IMR-90 (cell line): Measurements from ENCODE around the gene NPAS3.

Experiments used
- FOS ChIP-seq: fragments of 150-350 bp; IDR thresholded peaks from 2 replicates; pipeline ENCODE4 v1.6.1; 2016; ENCODE audit warnings: low read depth, low read length
- POLR2A ChIP-seq: IDR thresholded peaks from 2 replicates; pipeline ENCODE4 v1.6.1; 2012; ENCODE audit warnings: mild to moderate bottlenecking, low read depth, low read length
- TF ChIP-seq, protein P1 (sequence below): conservative IDR thresholded peaks from 2 replicates; pipeline ENCODE4 v1.5.1; 2012; ENCODE audit warnings: mild to moderate bottlenecking, low read depth, low read length, improper control_type of control experiment

- TF ChIP-seq, protein P1, sequence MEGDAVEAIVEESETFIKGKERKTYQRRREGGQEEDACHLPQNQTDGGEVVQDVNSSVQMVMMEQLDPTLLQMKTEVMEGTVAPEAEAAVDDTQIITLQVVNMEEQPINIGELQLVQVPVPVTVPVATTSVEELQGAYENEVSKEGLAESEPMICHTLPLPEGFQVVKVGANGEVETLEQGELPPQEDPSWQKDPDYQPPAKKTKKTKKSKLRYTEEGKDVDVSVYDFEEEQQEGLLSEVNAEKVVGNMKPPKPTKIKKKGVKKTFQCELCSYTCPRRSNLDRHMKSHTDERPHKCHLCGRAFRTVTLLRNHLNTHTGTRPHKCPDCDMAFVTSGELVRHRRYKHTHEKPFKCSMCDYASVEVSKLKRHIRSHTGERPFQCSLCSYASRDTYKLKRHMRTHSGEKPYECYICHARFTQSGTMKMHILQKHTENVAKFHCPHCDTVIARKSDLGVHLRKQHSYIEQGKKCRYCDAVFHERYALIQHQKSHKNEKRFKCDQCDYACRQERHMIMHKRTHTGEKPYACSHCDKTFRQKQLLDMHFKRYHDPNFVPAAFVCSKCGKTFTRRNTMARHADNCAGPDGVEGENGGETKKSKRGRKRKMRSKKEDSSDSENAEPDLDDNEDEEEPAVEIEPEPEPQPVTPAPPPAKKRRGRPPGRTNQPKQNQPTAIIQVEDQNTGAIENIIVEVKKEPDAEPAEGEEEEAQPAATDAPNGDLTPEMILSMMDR, result no peak
- TF ChIP-seq POLR2A (no peak), FOS (no peak)
These were observed 617.2 kb downstream of the NPAS3 start for GRCh38 chr14:33555710-33556350.
